Lung (tissue), 12 donors: ENCODE results near the gene GALNT2. TPM values are rescaled to one million over a fixed set of nuclear protein-coding genes. Genes with fewer than 3 reads are reported as not detected.

ENCODE experiments used
- ATAC-seq: fragments of 200-7000 bp; cut with Tn5 transposase; one replicate; pipeline ENCODE4 v1.9.1; 2020; ENCODE audit warnings: moderate number of reproducible peaks; ENCODE audit not compliant: insufficient read depth, low FRiP score
- DNase-seq, 3 donors: peaks; one replicate each; pipeline ENCODE4 v3.0.0-alpha.2; 2013 to 2017
- H3K27ac ChIP-seq, 2 donors: one replicate each; pipeline ENCODE4 v1.5.1; 2013; ENCODE audit warnings: mild to moderate bottlenecking in 2 of 2, moderate library complexity in 2 of 2, control low read depth in 1 of 2, inconsistent platforms in 1 of 2, low read depth in 1 of 2, low read length in 1 of 2
- H3K27me3 ChIP-seq, 3 donors: one replicate each; pipeline ENCODE4 v1.5.1; 2013; ENCODE audit warnings: low read length in 2 of 3; ENCODE audit not compliant: control insufficient read depth in 3 of 3, insufficient read depth in 3 of 3
- H3K36me3 ChIP-seq, 4 donors: one replicate each; pipeline ENCODE4 v1.5.1; 2013; ENCODE audit warnings: low read length in 4 of 4, mild to moderate bottlenecking in 1 of 4, moderate library complexity in 1 of 4; ENCODE audit not compliant: control insufficient read depth in 4 of 4, insufficient read depth in 4 of 4
- H3K4me1 ChIP-seq, 5 donors: one replicate each; pipeline ENCODE4 v1.5.1; 2013; ENCODE audit warnings: low read length in 5 of 5, mild to moderate bottlenecking in 2 of 5, moderate library complexity in 1 of 5; ENCODE audit not compliant: control insufficient read depth in 5 of 5, insufficient read depth in 5 of 5
- H3K4me3 ChIP-seq: one replicate; pipeline ENCODE4 v1.5.1; 2013; ENCODE audit warnings: mild to moderate bottlenecking, control low read depth, moderate library complexity
- H3K9ac ChIP-seq, 2 donors: one replicate each; pipeline ENCODE4 v1.5.1; 2013; ENCODE audit warnings: low read length in 2 of 2, control low read depth in 1 of 2; ENCODE audit not compliant: insufficient read depth in 1 of 2
- H3K9me3 ChIP-seq, 4 donors: one replicate each; pipeline ENCODE4 v1.5.1; 2013; ENCODE audit warnings: low read length in 3 of 4, mild to moderate bottlenecking in 1 of 4, moderate library complexity in 1 of 4; ENCODE audit not compliant: control insufficient read depth in 4 of 4, insufficient read depth in 3 of 4
- WGBS, 2 donors: extraction: QIAGEN DNeasy Blood & Tissue Kit; methylation state at CpG; one replicate each; pipeline ENCODE4 v1.1.7; 2013; 5-methylcytosine and 5-hydroxymethylcytosine counted together
- polyA plus RNA-seq, 2 donors: library from polyadenylated mRNA; stranded (reverse); fragments of 200-250 nt; gene quantifications; one replicate each; pipeline ENCODE4 v1.2.1, GENCODE V29; 2013
- total RNA-seq, 2 donors: library from RNA; depleted of rRNA in 1 of 2; stranded (reverse); fragments of >200 nt in 1 of 2; gene quantifications; one replicate each; pipeline ENCODE4 v1.2.1, GENCODE V29; 2014 to 2021
- TF ChIP-seq, protein P1 (sequence below): IDR thresholded peaks from 2 replicates; pipeline ENCODE4 v1.5.1; 2012; ENCODE audit warnings: mild to moderate bottlenecking; ENCODE audit errors: control extremely low read depth, extremely low read depth
- donor health status: control.
- donor health status: control.
- donor health status: Bipolar disorder and iron deficiency.
- donor health status: healthy.
- donor health status: DM: yes; HTN: yes; CAD: no.

The GALNT2 gene
- total and polyA plus RNA-seq, 4 donors = 23.1 to 101 (median 58.9) TPM

DNA sequence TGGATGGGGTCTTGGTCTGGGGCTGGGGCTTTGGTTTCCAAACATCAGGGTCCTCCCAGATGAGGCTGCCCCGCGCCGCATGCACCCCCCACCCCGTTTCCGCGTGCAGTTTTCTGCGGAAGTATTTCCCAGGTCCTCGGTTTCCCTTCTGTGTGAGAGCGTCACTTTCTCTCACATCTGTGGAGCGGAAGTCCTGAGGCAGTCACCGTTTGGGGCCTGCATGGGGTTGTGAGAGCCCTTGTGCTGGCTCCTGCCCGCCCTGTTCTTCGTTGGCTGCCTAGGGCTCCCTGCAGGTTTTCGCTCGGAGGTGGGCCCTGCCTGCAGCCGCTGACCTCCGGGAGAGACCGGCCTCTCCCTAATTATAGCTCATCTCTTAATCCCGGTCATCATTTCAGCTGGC lies 88.0 kb downstream of the GALNT2 start:
- TF ChIP-seq, protein P1, sequence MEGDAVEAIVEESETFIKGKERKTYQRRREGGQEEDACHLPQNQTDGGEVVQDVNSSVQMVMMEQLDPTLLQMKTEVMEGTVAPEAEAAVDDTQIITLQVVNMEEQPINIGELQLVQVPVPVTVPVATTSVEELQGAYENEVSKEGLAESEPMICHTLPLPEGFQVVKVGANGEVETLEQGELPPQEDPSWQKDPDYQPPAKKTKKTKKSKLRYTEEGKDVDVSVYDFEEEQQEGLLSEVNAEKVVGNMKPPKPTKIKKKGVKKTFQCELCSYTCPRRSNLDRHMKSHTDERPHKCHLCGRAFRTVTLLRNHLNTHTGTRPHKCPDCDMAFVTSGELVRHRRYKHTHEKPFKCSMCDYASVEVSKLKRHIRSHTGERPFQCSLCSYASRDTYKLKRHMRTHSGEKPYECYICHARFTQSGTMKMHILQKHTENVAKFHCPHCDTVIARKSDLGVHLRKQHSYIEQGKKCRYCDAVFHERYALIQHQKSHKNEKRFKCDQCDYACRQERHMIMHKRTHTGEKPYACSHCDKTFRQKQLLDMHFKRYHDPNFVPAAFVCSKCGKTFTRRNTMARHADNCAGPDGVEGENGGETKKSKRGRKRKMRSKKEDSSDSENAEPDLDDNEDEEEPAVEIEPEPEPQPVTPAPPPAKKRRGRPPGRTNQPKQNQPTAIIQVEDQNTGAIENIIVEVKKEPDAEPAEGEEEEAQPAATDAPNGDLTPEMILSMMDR = no peak
- H3K9ac ChIP-seq = no peak overlapping the region
- H3K9me3 ChIP-seq = peaks cover 0 to 4% (median 0%) of the 10 kb centered on the region in 4 donors
- no peaks in the 10 kb centered on the region for H3K36me3 ChIP-seq
- H3K27me3 ChIP-seq = no peaks in the 10 kb centered on the region
- 82 to 92% methylated on average over 19 of the region's 19 CpGs for WGBS, 2 donors
- peaks cover 10 to 30% (median 14%) of the 10 kb centered on the region in 5 donors for H3K4me1 ChIP-seq
- H3K4me3 ChIP-seq = no peak overlapping the region
- DNase-seq = no peak
- H3K27ac ChIP-seq = no peak overlapping the region
- no peak for ATAC-seq

DNA sequence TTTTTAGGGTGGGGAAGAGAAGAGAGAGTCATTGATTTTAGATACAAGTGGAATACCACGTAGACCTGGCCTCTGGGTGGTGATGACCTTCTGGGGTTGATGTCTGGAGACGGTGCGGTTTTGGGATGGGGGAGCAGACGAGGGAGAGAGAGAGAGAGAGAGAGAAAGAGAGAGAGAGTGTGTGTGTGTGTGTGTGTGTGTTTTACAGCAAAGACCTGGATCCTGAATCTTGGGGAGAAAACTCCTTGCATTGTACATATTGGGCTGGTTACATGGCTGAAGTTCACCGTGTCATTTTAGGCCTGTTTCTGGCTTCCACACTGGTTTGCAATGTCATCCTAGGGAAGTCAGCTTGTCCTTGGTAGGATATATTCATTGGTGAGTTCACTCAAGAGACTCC lies 89.0 kb downstream of the GALNT2 start:
- Histone ChIP-seq H3K9ac (no peak overlapping the region), H3K27ac (no peak overlapping the region), H3K4me3 (no peak overlapping the region), H3K36me3 (no peaks in the 10 kb centered on the region), H3K9me3 (peaks cover 0 to 4% (median 0%) of the 10 kb centered on the region in 4 donors), H3K4me1 (peaks cover 5 to 25% (median 16%) of the 10 kb centered on the region in 5 donors), H3K27me3 (no peaks in the 10 kb centered on the region)
- DNase-seq (no peak), ATAC-seq (no peak)
- TF ChIP-seq, protein P1 = no peak
- 77 to 89% methylated on average over 4 of the region's 5 CpGs for WGBS, 2 donors

DNA sequence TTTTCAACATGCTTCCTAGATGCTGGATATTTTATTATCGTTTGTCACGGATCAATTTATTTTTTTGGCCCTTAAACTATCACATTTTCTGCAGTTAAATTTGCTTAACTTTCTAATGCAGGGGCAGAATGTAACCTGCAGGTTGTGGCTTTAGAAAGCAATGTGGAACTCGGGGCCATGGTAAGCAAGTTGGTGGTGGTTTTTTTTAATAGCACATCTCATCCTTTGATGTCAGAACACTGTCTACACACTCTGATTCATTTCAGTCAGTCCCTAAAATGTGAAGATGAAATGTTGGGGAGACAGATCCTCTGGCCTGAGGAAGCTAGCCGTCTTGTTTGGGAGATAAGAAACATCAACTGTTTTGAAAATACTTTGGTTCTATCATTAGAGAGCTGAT lies 89.5 kb downstream of the GALNT2 start:
- TF ChIP-seq, protein P1 = no peak
- 83 to 91% methylated on average over 4 of the region's 4 CpGs for WGBS, 2 donors
- DNase-seq = no peak
- ATAC-seq = no peak
- no peak overlapping the region for H3K4me3 ChIP-seq
- H3K9me3 ChIP-seq = peaks cover 0 to 4% (median 0%) of the 10 kb centered on the region in 4 donors
- no peaks in the 10 kb centered on the region for H3K36me3 ChIP-seq
- H3K9ac ChIP-seq = no peak overlapping the region
- no peak overlapping the region for H3K27ac ChIP-seq
- H3K27me3 ChIP-seq = no peaks in the 10 kb centered on the region
- H3K4me1 ChIP-seq = peaks cover 5 to 29% (median 18%) of the 10 kb centered on the region in 5 donors
